Activated T-cell treated with anti-CD3 and anti-CD28 coated beads, Interleukin-2, amount 50 U/mL, for 1 hour (primary cell): ENCODE measurements around the gene JPH2.
A peak's percentile ranks its signal among the peaks of the same experiment; 100 is the strongest.

ENCODE experiments used
- DNase-seq: peaks from one replicate; pipeline ENCODE4 v3.0.0-alpha.2; 2020

The JPH2 gene

DNA sequence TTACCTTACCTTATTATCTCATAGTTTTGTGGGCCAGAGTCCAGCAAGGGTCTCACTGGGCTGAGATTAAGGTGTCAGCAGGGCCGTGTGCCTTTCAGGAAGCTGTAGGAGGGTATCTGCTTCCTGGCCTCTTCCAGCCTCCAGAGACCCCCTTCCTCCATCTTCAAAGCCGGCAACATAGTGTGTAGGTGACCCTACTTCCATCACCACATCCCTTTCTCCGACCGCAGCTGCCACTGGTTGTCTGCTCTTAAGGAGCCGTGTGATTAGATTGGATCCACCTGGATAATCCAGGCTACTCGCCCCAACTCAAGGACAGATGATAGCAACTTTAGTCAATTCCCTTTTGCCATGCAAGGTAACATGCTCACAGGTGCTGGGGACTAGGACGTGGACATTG, 91.2 kb downstream of the JPH2 start:
- no peak for DNase-seq

DNA sequence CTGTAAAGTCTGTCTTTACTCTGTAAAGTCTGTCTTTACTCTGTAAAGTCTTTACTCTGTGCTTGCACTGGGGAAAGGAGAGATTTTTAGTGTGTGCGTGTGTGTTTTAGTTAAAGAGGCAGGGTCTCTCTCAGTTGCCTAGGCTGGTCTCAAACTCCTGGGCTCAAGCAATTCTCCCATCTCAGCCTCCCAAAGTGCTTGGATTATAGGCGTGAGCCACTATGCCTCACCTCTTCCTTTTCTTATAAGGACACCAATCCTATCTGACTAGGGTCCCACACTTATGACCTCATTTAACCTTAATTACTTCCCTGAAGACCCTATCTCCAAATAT, 93.8 kb downstream of the JPH2 start:
- DNase-seq = no peak

GRCh38 chr20:44092551-44093248, 94.3 kb downstream of the JPH2 start:
- DNase-seq = no peak

DNA sequence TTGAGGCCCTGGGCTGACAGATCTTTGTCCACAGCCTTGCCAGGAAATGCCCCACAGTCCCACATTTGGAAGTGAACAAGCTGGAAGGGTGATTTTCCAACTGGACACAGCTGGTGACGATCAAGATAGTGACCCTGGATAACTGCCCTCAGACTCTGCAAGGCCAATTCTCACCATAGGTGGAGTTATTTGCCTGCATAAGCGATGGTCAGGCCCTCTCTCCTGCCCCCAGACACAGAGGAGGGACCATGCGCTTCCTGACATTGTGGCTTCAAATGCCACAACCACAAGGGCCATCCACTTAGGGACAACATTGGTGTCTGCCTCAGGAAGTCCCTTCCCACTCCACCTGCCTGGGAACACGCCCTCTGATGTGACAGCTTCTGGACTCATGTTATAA, 96.0 kb downstream of the JPH2 start:
- DNase-seq = no peak

DNA sequence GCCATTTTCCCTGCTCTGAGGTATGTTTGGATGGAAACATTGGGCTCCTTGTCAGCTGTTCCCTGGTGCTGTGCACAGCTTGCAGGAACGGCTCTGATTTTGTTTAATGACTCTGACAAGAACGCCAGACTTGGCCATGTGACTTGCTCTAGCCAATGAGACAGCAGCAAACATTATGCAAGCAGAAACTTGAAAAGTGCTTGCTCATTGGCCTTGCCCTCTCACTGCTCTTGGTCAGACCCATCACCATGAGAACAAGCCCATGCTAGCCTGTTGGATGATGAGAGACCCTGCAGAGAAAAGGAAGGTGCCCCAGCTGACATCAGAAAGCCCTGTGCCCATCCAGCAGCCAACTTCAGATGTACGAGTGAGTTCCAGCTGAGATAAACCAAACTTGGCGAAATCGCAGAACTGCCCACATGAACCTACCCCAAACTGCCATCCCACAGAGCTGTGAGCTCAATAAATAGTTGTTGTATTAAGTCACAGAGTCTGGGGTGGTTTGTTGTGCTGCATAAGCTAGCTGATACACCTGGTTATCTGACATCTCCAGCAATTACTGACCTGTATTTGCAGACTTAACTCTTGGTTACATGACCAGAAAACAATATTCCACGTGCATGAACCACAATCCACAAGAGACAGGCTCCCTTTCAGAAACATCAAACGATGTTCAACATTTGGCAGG, 96.9 kb downstream of the JPH2 start:
- no peak for DNase-seq

- DNase-seq = no peak
Observed at GRCh38 chr20:44087857-44088120, 99.2 kb downstream of the JPH2 start.

DNA sequence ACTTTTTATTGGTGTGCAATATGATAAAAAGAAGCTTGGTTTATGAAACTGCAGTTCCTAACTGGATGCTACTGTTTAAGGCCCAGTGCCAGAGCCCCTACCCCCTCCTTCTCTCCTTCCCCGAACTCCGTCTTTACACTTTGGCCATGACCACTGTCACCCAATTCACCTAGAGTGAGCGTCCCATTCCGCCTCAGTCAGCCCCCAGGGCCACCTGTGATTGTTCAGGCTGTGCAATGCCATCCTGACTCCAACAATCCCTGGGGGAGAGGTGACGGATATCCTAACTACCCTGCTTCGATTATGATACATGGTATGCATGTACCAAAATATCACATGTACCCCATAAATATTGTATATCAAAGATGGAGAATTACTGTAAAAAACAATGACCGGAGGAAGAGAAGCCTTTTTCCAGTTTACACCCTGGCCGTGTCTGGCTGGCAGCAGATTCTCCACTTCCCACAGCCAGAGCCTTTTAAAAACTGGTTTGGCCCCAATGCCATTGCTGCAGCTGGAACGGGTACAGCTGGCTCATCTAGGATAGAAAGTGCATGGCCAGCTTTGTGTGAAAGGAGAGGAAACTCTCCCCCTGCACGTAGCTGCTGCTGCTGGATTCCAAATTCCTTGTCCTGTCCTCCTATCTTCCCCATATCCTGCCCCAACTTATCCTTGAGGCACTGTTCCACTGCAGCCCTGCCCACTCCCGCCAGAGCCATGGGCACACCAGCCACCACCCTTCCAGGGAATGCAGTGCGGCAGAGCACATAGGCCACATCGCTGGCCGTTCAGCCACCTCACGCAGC, 99.7 kb downstream of the JPH2 start:
- no peak for DNase-seq

GRCh38 chr20:44085616-44086434, 101.2 kb downstream of the JPH2 start:
- no peak for DNase-seq

DNA sequence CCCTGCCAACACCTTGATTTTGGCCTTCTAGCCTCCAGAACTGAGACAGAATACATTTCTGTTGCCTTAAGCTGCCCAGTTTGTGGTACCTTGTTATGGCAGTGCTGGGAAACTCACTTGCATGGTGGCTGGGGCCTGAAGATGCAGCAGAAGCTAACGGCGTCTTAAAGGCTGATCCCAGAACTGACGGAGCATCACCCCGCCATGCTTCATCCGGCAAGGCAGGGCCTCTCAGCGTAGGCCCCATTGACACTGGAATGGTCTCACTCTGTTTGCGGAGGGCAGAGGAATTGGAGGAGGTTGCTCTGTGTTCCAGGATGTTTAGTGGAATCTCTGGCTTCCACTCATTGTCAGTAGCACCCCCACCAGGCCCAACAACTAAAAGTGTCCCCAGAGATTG, 102.1 kb downstream of the JPH2 start:
- DNase-seq = no peak

DNA sequence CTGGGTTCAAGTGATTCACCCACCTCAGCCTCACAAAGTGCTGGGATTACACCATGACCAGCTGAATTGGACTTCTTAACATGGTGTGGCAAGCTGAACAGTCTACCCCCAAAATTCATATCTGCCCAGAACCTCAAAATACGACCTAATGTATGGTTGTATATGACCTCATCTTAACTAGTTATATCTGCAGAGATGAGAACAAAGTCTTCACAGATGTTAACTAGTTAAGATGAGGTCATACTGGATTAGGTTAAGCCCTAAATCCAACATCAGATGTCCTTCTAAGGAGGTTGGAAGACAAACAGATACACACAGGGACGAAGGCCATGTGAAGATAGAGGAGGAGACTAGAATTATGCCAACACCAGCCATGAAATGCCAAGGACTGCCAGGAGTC, 102.5 kb downstream of the JPH2 start:
- DNase-seq = no peak

DNA sequence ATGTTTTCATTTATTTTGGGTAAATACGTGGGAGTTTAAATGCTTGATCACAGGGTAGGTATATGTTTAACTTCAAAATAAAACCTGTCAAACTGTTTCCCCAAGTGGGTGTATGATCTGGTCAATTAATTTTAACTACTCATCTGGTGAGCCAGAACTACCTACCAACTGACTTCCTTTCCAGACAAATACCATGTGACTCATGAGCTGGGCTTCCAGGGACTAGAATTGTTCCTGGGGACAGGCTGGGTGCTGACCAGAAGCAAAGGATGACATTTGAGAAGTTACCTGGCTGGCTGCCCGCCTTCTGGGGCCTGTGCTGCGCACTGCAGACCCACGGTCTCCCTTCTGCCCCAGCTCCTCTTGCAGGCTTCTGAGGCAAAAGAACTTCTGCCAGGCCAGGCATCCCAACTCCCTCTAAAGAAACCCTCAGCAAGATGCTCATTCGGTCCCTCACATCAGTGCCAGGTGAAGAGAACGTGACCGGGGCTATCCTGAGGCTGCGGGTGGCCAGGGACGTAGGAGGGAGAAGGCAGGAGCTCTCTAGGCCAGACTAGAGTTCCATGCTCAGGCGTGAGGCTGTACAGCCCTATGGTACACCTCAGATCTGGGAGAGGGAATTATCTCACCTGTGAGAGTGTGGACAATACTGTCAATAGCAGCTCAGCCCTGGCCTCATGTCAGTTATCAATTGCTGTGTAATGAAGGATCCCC, 103.6 kb downstream of the JPH2 start:
- no peak for DNase-seq

DNA sequence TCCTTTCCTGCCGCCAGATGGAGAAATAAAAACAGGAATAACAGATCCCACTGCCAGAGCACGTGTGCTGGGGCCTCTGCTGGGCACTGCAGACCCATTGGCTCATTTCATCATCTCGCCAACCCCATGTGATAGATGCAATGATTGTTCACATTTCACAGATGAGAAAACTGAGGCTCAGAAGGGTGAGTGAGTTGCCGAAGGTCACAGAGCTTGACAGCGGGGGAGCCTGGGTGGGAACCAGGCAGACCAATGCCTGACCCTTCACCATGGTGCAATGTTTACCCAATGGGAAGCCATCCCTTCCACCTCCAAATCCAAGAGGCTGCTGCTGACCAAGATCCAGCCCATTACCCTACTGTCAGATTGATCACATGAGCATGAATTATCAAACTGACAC, 105.1 kb downstream of the JPH2 start:
- no peak for DNase-seq

GRCh38 chr20:44081476-44081875, 105.5 kb downstream of the JPH2 start:
- no peak for DNase-seq

- DNase-seq = peak; percentile 78
Observed at GRCh38 chr20:44080646-44081267, 106.2 kb downstream of the JPH2 start.

- DNase-seq = no peak
Observed at GRCh38 chr20:44080064-44080463, 106.9 kb downstream of the JPH2 start.

GRCh38 chr20:44079291-44079690, 107.7 kb downstream of the JPH2 start:
- no peak for DNase-seq

DNA sequence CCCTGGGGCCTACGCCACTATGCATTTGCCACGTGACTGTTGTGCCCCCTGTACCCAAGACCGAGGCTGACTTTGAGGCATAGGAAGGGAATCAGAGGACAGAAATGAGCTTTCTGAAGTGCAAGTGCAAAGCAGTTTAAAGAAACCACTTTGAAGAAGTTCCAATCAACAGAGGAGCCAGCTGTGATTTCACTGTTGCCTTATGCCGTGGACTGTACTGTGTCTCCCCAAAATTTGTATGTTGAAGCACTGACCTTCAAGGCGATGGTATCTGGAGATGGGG, 111.1 kb downstream of the JPH2 start:
- no peak for DNase-seq

DNA sequence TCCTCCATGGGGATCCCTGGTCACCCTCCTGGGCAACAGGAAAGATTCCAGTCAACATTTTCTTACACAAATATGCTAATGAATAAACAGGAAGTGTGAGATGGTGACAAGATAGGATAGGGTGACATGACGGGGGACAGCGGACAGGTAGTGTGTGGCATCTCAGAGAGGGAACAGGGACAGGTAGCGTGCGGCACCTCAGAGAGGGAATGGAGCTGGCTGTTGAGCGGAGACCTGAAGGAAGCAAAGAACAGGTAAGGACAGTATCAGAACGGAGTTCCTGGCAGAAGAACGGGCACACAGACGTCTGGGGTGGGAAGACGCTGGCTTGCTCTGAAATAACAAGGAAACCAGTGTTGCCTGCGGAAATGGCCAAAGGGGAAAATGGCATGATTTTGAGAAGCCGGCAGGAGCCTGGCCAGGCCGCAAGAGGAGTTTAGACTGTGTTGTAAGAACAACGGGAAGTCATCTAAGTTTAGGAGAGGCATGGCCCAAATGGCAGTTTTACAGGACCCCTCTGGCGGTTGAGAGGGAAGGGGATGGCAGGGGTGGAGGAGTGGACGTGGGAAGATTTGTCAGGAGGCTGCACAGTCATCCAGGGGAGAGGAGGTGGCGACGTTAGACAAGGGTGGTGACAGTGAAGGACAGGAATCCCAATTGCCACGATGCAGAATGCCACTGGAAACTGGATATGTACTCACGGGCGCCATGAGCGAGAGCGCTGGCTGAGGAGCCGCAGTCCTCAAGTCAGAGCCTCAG, 111.6 kb downstream of the JPH2 start:
- DNase-seq = no peak

DNA sequence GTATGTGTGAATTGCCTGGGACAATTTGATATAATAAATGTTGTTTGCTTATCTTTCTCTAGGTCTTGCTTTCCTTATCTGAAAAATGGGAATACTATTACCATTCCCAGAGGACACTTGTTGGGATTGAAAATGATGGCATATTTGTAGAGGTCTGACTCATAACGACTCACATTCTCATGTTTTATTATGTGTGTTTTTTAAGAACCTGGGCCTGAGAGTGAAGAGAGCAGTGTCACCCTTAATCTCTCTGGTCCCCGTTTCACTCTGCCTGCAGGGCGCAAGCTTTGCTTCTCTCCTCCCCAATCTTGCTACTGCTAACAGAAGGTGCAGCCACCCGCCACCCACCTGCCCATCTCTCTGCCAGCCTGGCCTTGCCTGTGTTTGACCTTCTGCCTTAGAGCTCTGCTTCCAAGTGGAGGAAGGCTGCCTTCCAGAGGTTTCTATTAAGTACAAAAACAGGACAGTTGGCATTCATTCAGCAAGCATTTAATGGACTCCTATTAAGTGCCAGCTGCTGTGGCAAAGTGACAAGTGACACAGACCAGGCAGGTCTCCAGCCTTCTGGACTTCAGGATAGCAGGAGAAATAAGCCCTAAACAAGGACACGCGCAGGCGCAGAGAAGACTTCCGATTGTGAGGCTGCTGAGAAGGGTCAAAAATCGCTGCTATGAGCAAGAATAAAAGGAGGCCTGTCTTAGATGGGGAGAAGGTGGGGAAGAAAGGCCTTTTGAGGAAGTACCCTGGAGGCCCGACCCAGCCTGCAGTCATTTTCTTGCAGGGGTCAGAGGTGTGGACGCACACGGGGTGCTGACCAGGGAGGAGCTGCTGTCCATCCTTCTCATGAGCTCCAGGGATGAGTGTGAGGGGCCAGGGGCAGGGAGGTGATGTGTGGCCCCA, 112.5 kb downstream of the JPH2 start:
- no peak for DNase-seq

DNA sequence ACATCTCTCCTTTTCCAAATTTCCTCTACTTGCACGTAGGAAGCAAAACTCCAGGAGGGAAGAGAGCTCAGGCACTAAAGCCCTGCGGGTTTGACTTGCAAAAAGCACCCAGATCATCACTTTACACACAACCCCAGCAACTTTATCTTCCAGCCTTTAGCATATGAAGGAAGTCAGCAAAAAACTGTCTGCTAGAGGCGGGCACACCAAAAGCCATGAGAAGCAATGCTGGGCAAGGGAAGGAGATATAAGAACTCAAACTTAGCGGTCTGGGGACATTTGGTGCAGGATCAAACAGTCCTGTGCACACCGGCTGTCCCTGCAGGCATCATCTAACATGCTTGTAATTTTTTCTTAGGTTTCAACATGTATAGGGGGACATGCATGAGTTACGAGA, 113.3 kb downstream of the JPH2 start:
- no peak for DNase-seq
